ENCODE results near the gene AGTR1. TPM values are rescaled to one million over a fixed set of nuclear protein-coding genes. Genes with fewer than 3 reads are reported as not detected.

The AGTR1 gene
- total and polyA plus RNA-seq, 4 donors = 30.0 to 52.2 (median 41.9) TPM

DNA sequence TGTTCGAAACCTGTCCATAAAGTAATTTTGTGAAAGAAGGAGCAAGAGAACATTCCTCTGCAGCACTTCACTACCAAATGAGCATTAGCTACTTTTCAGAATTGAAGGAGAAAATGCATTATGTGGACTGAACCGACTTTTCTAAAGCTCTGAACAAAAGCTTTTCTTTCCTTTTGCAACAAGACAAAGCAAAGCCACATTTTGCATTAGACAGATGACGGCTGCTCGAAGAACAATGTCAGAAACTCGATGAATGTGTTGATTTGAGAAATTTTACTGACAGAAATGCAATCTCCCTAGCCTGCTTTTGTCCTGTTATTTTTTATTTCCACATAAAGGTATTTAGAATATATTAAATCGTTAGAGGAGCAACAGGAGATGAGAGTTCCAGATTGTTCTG, 44.4 kb downstream of the AGTR1 start:
- TF ChIP-seq SP1 (IDR thresholded peaks at IDR 0.05) (no peak), FOXA2 (IDR thresholded peaks at IDR 0.05) (no peak), GABPA (IDR thresholded peaks at IDR 0.05 in 1 of 2, conservative IDR thresholded peaks at IDR 0.05 in 1 of 2) (no peak)
- Histone ChIP-seq H3K36me3 (ENCODE audit: control insufficient read depth in 4 of 4, insufficient read depth in 3 of 4, low read depth in 1 of 4, low read length in 3 of 4) (peaks cover 0 to 7% (median 1%) of the 10 kb centered on the region in 4 donors), H3K4me1 (ENCODE audit: control insufficient read depth in 4 of 4, insufficient read depth in 4 of 4, low read length in 3 of 4) (peaks cover 2 to 19% (median 5%) of the 10 kb centered on the region in 4 donors), H3K9me3 (ENCODE audit: control insufficient read depth in 4 of 4, low read length in 3 of 4) (no peaks in the 10 kb centered on the region), H3K27ac (ENCODE audit: low read depth in 1 of 2, low read length in 2 of 2) (no peak overlapping the region), H3K4me3 (ENCODE audit: low read depth in 1 of 3, low read length in 3 of 3) (no peak overlapping the region), H3K9ac (ENCODE audit: low read depth in 1 of 2, low read length in 2 of 2) (no peak overlapping the region), H3K27me3 (ENCODE audit: control insufficient read depth in 4 of 4, insufficient read depth in 4 of 4, low read length in 3 of 4) (no peaks in the 10 kb centered on the region)
- no peak for DNase-seq (ENCODE audit: low spot score)
- WGBS = 91% methylated on average over 6 of the region's 6 CpGs

DNA sequence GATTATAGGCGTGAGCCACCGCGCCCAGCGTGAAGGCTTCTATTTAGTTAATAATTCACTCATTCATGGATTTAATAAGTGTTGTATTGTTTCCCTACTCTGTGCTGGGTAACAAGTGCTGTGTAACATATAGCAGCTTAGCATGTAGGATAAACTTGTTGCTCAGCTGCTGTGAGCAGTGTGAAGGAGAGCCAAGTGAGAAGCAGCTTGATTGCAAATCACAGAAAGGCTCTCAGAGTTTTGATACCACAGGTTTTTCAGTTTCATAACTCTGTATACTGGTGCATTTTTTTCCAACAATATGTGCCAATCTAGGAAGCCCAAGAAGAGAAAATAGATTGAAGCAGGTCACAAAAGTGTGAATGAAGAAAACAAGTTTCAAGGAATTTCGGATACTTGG, 48.4 kb downstream of the AGTR1 start:
- H3K9ac ChIP-seq (ENCODE audit: low read depth in 1 of 2, low read length in 2 of 2) = no peak overlapping the region
- H3K4me3 ChIP-seq (ENCODE audit: low read depth in 1 of 3, low read length in 3 of 3) = no peak overlapping the region
- no peaks in the 10 kb centered on the region for H3K27me3 ChIP-seq (ENCODE audit: control insufficient read depth in 4 of 4, insufficient read depth in 4 of 4, low read length in 3 of 4)
- peaks cover 0 to 5% (median 1%) of the 10 kb centered on the region in 4 donors for H3K36me3 ChIP-seq (ENCODE audit: control insufficient read depth in 4 of 4, insufficient read depth in 3 of 4, low read depth in 1 of 4, low read length in 3 of 4)
- WGBS = 92% methylated on average over 5 of the region's 5 CpGs
- no peak for DNase-seq (ENCODE audit: low spot score)
- no peak overlapping the region for H3K27ac ChIP-seq (ENCODE audit: low read depth in 1 of 2, low read length in 2 of 2)
- TF ChIP-seq RAD21 (IDR thresholded peaks at IDR 0.05) (no peak), RXRA (IDR thresholded peaks at IDR 0.05) (no peak), SP1 (IDR thresholded peaks at IDR 0.05) (no peak), FOXA1 (IDR thresholded peaks at IDR 0.05) (no peak), NR2F2 (IDR thresholded peaks at IDR 0.05) (no peak), YY1 (IDR thresholded peaks at IDR 0.05) (no peak), HNF4A (conservative IDR thresholded peaks at IDR 0.05) (no peak), EGR1 (IDR thresholded peaks at IDR 0.05; ENCODE audit: low read depth in 2 of 2) (no peak), JUND (IDR thresholded peaks at IDR 0.05) (no peak), TAF1 (conservative IDR thresholded peaks at IDR 0.05) (no peak), HNF4G (IDR thresholded peaks at IDR 0.05) (no peak), FOXA2 (IDR thresholded peaks at IDR 0.05) (no peak)
- TF ChIP-seq, protein P1, sequence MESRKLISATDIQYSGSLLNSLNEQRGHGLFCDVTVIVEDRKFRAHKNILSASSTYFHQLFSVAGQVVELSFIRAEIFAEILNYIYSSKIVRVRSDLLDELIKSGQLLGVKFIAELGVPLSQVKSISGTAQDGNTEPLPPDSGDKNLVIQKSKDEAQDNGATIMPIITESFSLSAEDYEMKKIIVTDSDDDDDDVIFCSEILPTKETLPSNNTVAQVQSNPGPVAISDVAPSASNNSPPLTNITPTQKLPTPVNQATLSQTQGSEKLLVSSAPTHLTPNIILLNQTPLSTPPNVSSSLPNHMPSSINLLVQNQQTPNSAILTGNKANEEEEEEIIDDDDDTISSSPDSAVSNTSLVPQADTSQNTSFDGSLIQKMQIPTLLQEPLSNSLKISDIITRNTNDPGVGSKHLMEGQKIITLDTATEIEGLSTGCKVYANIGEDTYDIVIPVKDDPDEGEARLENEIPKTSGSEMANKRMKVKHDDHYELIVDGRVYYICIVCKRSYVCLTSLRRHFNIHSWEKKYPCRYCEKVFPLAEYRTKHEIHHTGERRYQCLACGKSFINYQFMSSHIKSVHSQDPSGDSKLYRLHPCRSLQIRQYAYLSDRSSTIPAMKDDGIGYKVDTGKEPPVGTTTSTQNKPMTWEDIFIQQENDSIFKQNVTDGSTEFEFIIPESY (IDR thresholded peaks at IDR 0.05) = no peak
- TF ChIP-seq, protein P2, sequence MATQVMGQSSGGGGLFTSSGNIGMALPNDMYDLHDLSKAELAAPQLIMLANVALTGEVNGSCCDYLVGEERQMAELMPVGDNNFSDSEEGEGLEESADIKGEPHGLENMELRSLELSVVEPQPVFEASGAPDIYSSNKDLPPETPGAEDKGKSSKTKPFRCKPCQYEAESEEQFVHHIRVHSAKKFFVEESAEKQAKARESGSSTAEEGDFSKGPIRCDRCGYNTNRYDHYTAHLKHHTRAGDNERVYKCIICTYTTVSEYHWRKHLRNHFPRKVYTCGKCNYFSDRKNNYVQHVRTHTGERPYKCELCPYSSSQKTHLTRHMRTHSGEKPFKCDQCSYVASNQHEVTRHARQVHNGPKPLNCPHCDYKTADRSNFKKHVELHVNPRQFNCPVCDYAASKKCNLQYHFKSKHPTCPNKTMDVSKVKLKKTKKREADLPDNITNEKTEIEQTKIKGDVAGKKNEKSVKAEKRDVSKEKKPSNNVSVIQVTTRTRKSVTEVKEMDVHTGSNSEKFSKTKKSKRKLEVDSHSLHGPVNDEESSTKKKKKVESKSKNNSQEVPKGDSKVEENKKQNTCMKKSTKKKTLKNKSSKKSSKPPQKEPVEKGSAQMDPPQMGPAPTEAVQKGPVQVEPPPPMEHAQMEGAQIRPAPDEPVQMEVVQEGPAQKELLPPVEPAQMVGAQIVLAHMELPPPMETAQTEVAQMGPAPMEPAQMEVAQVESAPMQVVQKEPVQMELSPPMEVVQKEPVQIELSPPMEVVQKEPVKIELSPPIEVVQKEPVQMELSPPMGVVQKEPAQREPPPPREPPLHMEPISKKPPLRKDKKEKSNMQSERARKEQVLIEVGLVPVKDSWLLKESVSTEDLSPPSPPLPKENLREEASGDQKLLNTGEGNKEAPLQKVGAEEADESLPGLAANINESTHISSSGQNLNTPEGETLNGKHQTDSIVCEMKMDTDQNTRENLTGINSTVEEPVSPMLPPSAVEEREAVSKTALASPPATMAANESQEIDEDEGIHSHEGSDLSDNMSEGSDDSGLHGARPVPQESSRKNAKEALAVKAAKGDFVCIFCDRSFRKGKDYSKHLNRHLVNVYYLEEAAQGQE (IDR thresholded peaks at IDR 0.05) = no peak
- TF ChIP-seq, protein P3, sequence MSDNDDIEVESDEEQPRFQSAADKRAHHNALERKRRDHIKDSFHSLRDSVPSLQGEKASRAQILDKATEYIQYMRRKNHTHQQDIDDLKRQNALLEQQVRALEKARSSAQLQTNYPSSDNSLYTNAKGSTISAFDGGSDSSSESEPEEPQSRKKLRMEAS (IDR thresholded peaks at IDR 0.05) = no peak
- TF ChIP-seq, protein P4, sequence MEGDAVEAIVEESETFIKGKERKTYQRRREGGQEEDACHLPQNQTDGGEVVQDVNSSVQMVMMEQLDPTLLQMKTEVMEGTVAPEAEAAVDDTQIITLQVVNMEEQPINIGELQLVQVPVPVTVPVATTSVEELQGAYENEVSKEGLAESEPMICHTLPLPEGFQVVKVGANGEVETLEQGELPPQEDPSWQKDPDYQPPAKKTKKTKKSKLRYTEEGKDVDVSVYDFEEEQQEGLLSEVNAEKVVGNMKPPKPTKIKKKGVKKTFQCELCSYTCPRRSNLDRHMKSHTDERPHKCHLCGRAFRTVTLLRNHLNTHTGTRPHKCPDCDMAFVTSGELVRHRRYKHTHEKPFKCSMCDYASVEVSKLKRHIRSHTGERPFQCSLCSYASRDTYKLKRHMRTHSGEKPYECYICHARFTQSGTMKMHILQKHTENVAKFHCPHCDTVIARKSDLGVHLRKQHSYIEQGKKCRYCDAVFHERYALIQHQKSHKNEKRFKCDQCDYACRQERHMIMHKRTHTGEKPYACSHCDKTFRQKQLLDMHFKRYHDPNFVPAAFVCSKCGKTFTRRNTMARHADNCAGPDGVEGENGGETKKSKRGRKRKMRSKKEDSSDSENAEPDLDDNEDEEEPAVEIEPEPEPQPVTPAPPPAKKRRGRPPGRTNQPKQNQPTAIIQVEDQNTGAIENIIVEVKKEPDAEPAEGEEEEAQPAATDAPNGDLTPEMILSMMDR (IDR thresholded peaks at IDR 0.05; ENCODE audit: low read depth, low read length, missing input control) = no peak
- TF ChIP-seq, protein P5, sequence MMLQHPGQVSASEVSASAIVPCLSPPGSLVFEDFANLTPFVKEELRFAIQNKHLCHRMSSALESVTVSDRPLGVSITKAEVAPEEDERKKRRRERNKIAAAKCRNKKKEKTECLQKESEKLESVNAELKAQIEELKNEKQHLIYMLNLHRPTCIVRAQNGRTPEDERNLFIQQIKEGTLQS (IDR thresholded peaks at IDR 0.05) = no peak
- H3K4me1 ChIP-seq (ENCODE audit: control insufficient read depth in 4 of 4, insufficient read depth in 4 of 4, low read length in 3 of 4) = no peaks in the 10 kb centered on the region
- no peaks in the 10 kb centered on the region for H3K9me3 ChIP-seq (ENCODE audit: control insufficient read depth in 4 of 4, low read length in 3 of 4)
